IgD-negative memory B cell (primary cell): ENCODE data around the gene RNU6-1. TPM values are rescaled to one million over a fixed set of nuclear protein-coding genes. Genes with fewer than 3 reads are reported as not detected.

ENCODE experiments used
- H3K27ac Mint-ChIP-seq, 3 donors: one replicate each; pipeline ENCODE4 v1.8.0; 2020 to 2022; ENCODE audit warnings: mild to moderate bottlenecking in 3 of 3, mixed read lengths in 3 of 3, moderate library complexity in 1 of 3
- H3K27me3 Mint-ChIP-seq: one replicate; pipeline ENCODE4 v1.8.0; 2021; ENCODE audit warnings: mixed read lengths
- H3K36me3 Mint-ChIP-seq: one replicate; pipeline ENCODE4 v1.8.0; 2020; ENCODE audit warnings: mild to moderate bottlenecking, mixed read lengths
- H3K4me1 Mint-ChIP-seq, 3 donors: one replicate each; pipeline ENCODE4 v1.8.0; 2020 to 2022; ENCODE audit warnings: mixed read lengths in 3 of 3, mild to moderate bottlenecking in 1 of 3
- H3K4me3 Mint-ChIP-seq, 4 donors: one replicate each; pipeline ENCODE4 v1.8.0; 2020 to 2022; ENCODE audit warnings: mild to moderate bottlenecking in 4 of 4, mixed read lengths in 4 of 4, moderate library complexity in 3 of 4
- H3K9me3 Mint-ChIP-seq, 3 donors: one replicate each; pipeline ENCODE4 v1.8.0; 2020 to 2021; ENCODE audit warnings: mixed read lengths in 3 of 3, mild to moderate bottlenecking in 1 of 3
- polyA plus RNA-seq: library from polyadenylated mRNA; unstranded; fragments of 300-500 nt; fragmentation: Illumina TruSeq; gene quantifications from one replicate; pipeline ENCODE4 v1.2.3, GENCODE V29; 2021

RNU6-1 gene
- polyA plus RNA-seq, 1 donor from 2014 or later = not detected

- peaks cover 6 to 11% (median 7%) of the 10 kb centered on the region in 3 donors for H3K4me1 Mint-ChIP-seq
- H3K36me3 Mint-ChIP-seq = no peaks in the 10 kb centered on the region
Measured at GRCh38 chr15:67845974-67846373, 6.1 kb upstream of the RNU6-1 start.

GRCh38 chr15:67843571-67844387, 3.9 kb upstream of the RNU6-1 start:
- H3K27me3 Mint-ChIP-seq = peaks cover 3% of the 10 kb centered on the region
- H3K27ac Mint-ChIP-seq = peak overlapping the region in 2 of 3 donors; percentile 25 to 34
- H3K36me3 Mint-ChIP-seq = peaks cover 2% of the 10 kb centered on the region
- H3K4me3 Mint-ChIP-seq = peak overlapping the region in 2 of 4 donors; percentile 52 to 56
- peaks cover 0 to 8% (median 0%) of the 10 kb centered on the region in 3 donors for H3K9me3 Mint-ChIP-seq
- peaks cover 10 to 16% (median 16%) of the 10 kb centered on the region in 3 donors for H3K4me1 Mint-ChIP-seq

More at GRCh38 chr15:67845974-67846373, 6.1 kb upstream of the RNU6-1 start:
- H3K27me3 Mint-ChIP-seq = peaks cover under 1% of the 10 kb centered on the region
- no peak overlapping the region for H3K27ac Mint-ChIP-seq
- peaks cover 0 to 5% (median 0%) of the 10 kb centered on the region in 3 donors for H3K9me3 Mint-ChIP-seq
- no peak overlapping the region for H3K4me3 Mint-ChIP-seq

- peaks cover 2% of the 10 kb centered on the region for H3K36me3 Mint-ChIP-seq
- H3K4me3 Mint-ChIP-seq = peak overlapping the region in 1 of 4 donors; percentile 37
- H3K27ac Mint-ChIP-seq = peak overlapping the region in 1 of 3 donors; percentile 25
- H3K27me3 Mint-ChIP-seq = peaks cover 4% of the 10 kb centered on the region
- H3K4me1 Mint-ChIP-seq = peaks cover 12 to 20% (median 16%) of the 10 kb centered on the region in 3 donors
- peaks cover 0 to 6% (median 0%) of the 10 kb centered on the region in 3 donors for H3K9me3 Mint-ChIP-seq
Measured at GRCh38 chr15:67843092-67843501, 3.3 kb upstream of the RNU6-1 start.

GRCh38 chr15:67841513-67841762, 1.6 kb upstream of the RNU6-1 start:
- Mint-ChIP-seq H3K27me3 (peaks cover 4% of the 10 kb centered on the region), H3K4me1 (peaks cover 12 to 25% (median 18%) of the 10 kb centered on the region in 3 donors), H3K36me3 (peaks cover 2% of the 10 kb centered on the region), H3K9me3 (peaks cover 0 to 4% (median 0%) of the 10 kb centered on the region in 3 donors), H3K4me3 (peak overlapping the region; percentile 88 to 98 (median 95)), H3K27ac (peak overlapping the region in 2 of 3 donors; percentile 88 to 98)

- Mint-ChIP-seq H3K4me3 (peak overlapping the region; percentile 88 to 98 (median 95)), H3K9me3 (peaks cover 0 to 4% (median 0%) of the 10 kb centered on the region in 3 donors), H3K4me1 (peaks cover 12 to 27% (median 22%) of the 10 kb centered on the region in 3 donors), H3K27me3 (peaks cover 6% of the 10 kb centered on the region), H3K36me3 (peaks cover 2% of the 10 kb centered on the region), H3K27ac (peak overlapping the region; percentile 98 to 100 (median 99))
Measured at GRCh38 chr15:67840749-67841512, 1.1 kb upstream of the RNU6-1 start.

GRCh38 chr15:67839499-67839928, 331 bp downstream of the RNU6-1 start:
- H3K27me3 Mint-ChIP-seq = peaks cover 17% of the 10 kb centered on the region
- H3K27ac Mint-ChIP-seq = peak overlapping the region; percentile 98 to 100 (median 99)
- peaks cover 2% of the 10 kb centered on the region for H3K36me3 Mint-ChIP-seq
- peaks cover 15 to 29% (median 22%) of the 10 kb centered on the region in 3 donors for H3K4me1 Mint-ChIP-seq
- peaks cover 0 to 4% (median 0%) of the 10 kb centered on the region in 3 donors for H3K9me3 Mint-ChIP-seq
- peak overlapping the region; percentile 88 to 98 (median 95) for H3K4me3 Mint-ChIP-seq

- Mint-ChIP-seq H3K36me3 (peaks cover 2% of the 10 kb centered on the region), H3K4me3 (peak overlapping the region; percentile 63 to 95 (median 82)), H3K9me3 (peaks cover 0 to 4% (median 0%) of the 10 kb centered on the region in 3 donors), H3K27ac (peak overlapping the region in 2 of 3 donors; percentile 98 to 100), H3K27me3 (peaks cover 21% of the 10 kb centered on the region), H3K4me1 (peaks cover 19 to 31% (median 28%) of the 10 kb centered on the region in 3 donors)
Measured at GRCh38 chr15:67838789-67839332, 984 bp downstream of the RNU6-1 start.

- Mint-ChIP-seq H3K9me3 (peaks cover 0 to 4% (median 0%) of the 10 kb centered on the region in 3 donors), H3K27ac (peak overlapping the region in 1 of 3 donors; percentile 98), H3K4me3 (peak overlapping the region in 2 of 4 donors; percentile 16 to 83), H3K4me1 (peaks cover 24 to 40% (median 35%) of the 10 kb centered on the region in 3 donors), H3K36me3 (peaks cover 2% of the 10 kb centered on the region), H3K27me3 (peaks cover 37% of the 10 kb centered on the region)
Measured at GRCh38 chr15:67836955-67837354, 2.9 kb downstream of the RNU6-1 start.

- peak overlapping the region; percentile 73 to 90 (median 85) for H3K4me3 Mint-ChIP-seq
- H3K27me3 Mint-ChIP-seq = peaks cover 37% of the 10 kb centered on the region
- H3K4me1 Mint-ChIP-seq = peaks cover 23 to 40% (median 32%) of the 10 kb centered on the region in 3 donors
- H3K9me3 Mint-ChIP-seq = peaks cover 0 to 4% (median 0%) of the 10 kb centered on the region in 3 donors
- H3K27ac Mint-ChIP-seq = peak overlapping the region in 2 of 3 donors; percentile 88 to 98
- peaks cover 2% of the 10 kb centered on the region for H3K36me3 Mint-ChIP-seq
Measured at GRCh38 chr15:67836477-67836876, 3.4 kb downstream of the RNU6-1 start.

GRCh38 chr15:67836134-67836455, 3.8 kb downstream of the RNU6-1 start:
- H3K9me3 Mint-ChIP-seq = peaks cover 0 to 4% (median 0%) of the 10 kb centered on the region in 3 donors
- peak overlapping the region in 2 of 3 donors; percentile 88 to 98 for H3K27ac Mint-ChIP-seq
- peak overlapping the region; percentile 73 to 90 (median 85) for H3K4me3 Mint-ChIP-seq
- H3K27me3 Mint-ChIP-seq = peaks cover 40% of the 10 kb centered on the region
- peaks cover 19 to 42% (median 28%) of the 10 kb centered on the region in 3 donors for H3K4me1 Mint-ChIP-seq
- peaks cover 2% of the 10 kb centered on the region for H3K36me3 Mint-ChIP-seq

- H3K36me3 Mint-ChIP-seq = peaks cover 2% of the 10 kb centered on the region
- peak overlapping the region; percentile 73 to 91 (median 85) for H3K4me3 Mint-ChIP-seq
- H3K4me1 Mint-ChIP-seq = peaks cover 17 to 44% (median 26%) of the 10 kb centered on the region in 3 donors
- H3K9me3 Mint-ChIP-seq = peaks cover 0 to 4% (median 0%) of the 10 kb centered on the region in 3 donors
- H3K27ac Mint-ChIP-seq = peak overlapping the region in 2 of 3 donors; percentile 88 to 98
- H3K27me3 Mint-ChIP-seq = peaks cover 45% of the 10 kb centered on the region
Measured at GRCh38 chr15:67835297-67836133, 4.3 kb downstream of the RNU6-1 start.

GRCh38 chr15:67834581-67835296, 5.1 kb downstream of the RNU6-1 start:
- peak overlapping the region in 2 of 3 donors; percentile 88 to 98 for H3K27ac Mint-ChIP-seq
- peak overlapping the region; percentile 73 to 91 (median 85) for H3K4me3 Mint-ChIP-seq
- no peaks in the 10 kb centered on the region for H3K36me3 Mint-ChIP-seq
- H3K4me1 Mint-ChIP-seq = peaks cover 17 to 42% (median 23%) of the 10 kb centered on the region in 3 donors
- peaks cover 49% of the 10 kb centered on the region for H3K27me3 Mint-ChIP-seq
- H3K9me3 Mint-ChIP-seq = peaks cover 0 to 3% (median 0%) of the 10 kb centered on the region in 3 donors
